ENCODE results near the gene CCDC88C. TPM values are rescaled to one million over a fixed set of nuclear protein-coding genes. Genes with fewer than 3 reads are reported as not detected.

The CCDC88C gene
- total and polyA plus RNA-seq, 2 experiments from 2014 or later, result 23.6 to 60.7 TPM

- no peaks in the 10 kb centered on the region for H3K79me2 ChIP-seq (replicated peaks; ENCODE audit: insufficient read depth)
- H3K4me3 ChIP-seq, result no peak overlapping the region
- no peak for DNase-seq (ENCODE audit: low spot score)
- no peak overlapping the region for H3K27ac ChIP-seq (ENCODE audit: low read depth)
- ATAC-seq, result no peak
- no peaks in the 10 kb centered on the region for H3K36me3 ChIP-seq (ENCODE audit: insufficient read depth)
- TF ChIP-seq ETS1 (IDR thresholded peaks at IDR 0.05), result no peak
- no peak for TF ChIP-seq CTCF (conservative IDR thresholded peaks at IDR 0.05; ENCODE audit: low read depth in 2 of 2)
- TF ChIP-seq CREB1 (CRISPR knock-in tag; IDR thresholded peaks at IDR 0.05; ENCODE audit: low read depth), result no peak
- no peak for TF ChIP-seq EZH2phosphoT487 (IDR thresholded peaks at IDR 0.05; ENCODE audit: unreplicated experiment)
- TF ChIP-seq, protein P1, sequence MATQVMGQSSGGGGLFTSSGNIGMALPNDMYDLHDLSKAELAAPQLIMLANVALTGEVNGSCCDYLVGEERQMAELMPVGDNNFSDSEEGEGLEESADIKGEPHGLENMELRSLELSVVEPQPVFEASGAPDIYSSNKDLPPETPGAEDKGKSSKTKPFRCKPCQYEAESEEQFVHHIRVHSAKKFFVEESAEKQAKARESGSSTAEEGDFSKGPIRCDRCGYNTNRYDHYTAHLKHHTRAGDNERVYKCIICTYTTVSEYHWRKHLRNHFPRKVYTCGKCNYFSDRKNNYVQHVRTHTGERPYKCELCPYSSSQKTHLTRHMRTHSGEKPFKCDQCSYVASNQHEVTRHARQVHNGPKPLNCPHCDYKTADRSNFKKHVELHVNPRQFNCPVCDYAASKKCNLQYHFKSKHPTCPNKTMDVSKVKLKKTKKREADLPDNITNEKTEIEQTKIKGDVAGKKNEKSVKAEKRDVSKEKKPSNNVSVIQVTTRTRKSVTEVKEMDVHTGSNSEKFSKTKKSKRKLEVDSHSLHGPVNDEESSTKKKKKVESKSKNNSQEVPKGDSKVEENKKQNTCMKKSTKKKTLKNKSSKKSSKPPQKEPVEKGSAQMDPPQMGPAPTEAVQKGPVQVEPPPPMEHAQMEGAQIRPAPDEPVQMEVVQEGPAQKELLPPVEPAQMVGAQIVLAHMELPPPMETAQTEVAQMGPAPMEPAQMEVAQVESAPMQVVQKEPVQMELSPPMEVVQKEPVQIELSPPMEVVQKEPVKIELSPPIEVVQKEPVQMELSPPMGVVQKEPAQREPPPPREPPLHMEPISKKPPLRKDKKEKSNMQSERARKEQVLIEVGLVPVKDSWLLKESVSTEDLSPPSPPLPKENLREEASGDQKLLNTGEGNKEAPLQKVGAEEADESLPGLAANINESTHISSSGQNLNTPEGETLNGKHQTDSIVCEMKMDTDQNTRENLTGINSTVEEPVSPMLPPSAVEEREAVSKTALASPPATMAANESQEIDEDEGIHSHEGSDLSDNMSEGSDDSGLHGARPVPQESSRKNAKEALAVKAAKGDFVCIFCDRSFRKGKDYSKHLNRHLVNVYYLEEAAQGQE (IDR thresholded peaks at IDR 0.05; ENCODE audit: unreplicated experiment), result no peak
- no peak for TF ChIP-seq EZH2 (IDR thresholded peaks at IDR 0.05; ENCODE audit: low read depth, unreplicated experiment)
- TF ChIP-seq JUNB (IDR thresholded peaks at IDR 0.05; ENCODE audit: unreplicated experiment), result no peak
- TF ChIP-seq ZNF462 (CRISPR knock-in tag; IDR thresholded peaks at IDR 0.05), result no peak
- no peak for TF ChIP-seq ZNF114 (CRISPR knock-in tag; IDR thresholded peaks at IDR 0.05)
- no peak for TF ChIP-seq NANOG (IDR thresholded peaks at IDR 0.05; ENCODE audit: borderline replicate concordance)
- no peak for TF ChIP-seq POLR2AphosphoS5 (IDR thresholded peaks at IDR 0.05; ENCODE audit: low read depth)
- no peak for TF ChIP-seq STAT1 (IDR thresholded peaks at IDR 0.05; ENCODE audit: unreplicated experiment)
- TF ChIP-seq ZNF331 (CRISPR knock-in tag; IDR thresholded peaks at IDR 0.05; ENCODE audit: low read depth), result no peak
- Mint-ChIP-seq H3K36me3 (ENCODE audit: low read depth) (peaks cover 9% of the 10 kb centered on the region), H3K27ac (peak overlapping the region; percentile 63; the same call in 1 of the 2 replicates), H3K27me3 (ENCODE audit: insufficient read depth, low read depth, poor library complexity) (peaks cover 6% of the 10 kb centered on the region), H3K4me1 (peaks cover 2% of the 10 kb centered on the region; the same call in 2 of the 3 replicates), H3K9me3 (no peaks in the 10 kb centered on the region), H3K4me3 (no peak overlapping the region)
- no peak overlapping the region for H3K4me2 ChIP-seq
- H3K9me2 ChIP-seq (ENCODE audit: insufficient read depth), result no peaks in the 10 kb centered on the region
- H3K27me3 ChIP-seq (ENCODE audit: insufficient read depth), result no peaks in the 10 kb centered on the region
- no peaks in the 10 kb centered on the region for H3F3A ChIP-seq (replicated peaks; ENCODE audit: low read depth)
- no peak overlapping the region for H2AFZ ChIP-seq
- H4K20me1 ChIP-seq (replicated peaks; ENCODE audit: insufficient read depth), result no peaks in the 10 kb centered on the region; the same call in 1 of the 2 replicates
- H3K4me1 ChIP-seq (ENCODE audit: insufficient read depth), result no peaks in the 10 kb centered on the region
Measured at GRCh38 chr14:91332171-91332985, 85.2 kb downstream of the CCDC88C start.
